GM21786 (cell line): ENCODE results near the gene FOXF1.

Source experiments
- ATAC-seq: cut with Tn5 transposase; IDR thresholded peaks from one replicate; pipeline ENCODE4 v1.9.1; 2021; ENCODE audit not compliant: unreplicated experiment

Gene FOXF1

GRCh38 chr16:86515777-86516622, 5.7 kb downstream of the FOXF1 start:
- ATAC-seq: no peak

- ATAC-seq: no peak
Observed at GRCh38 chr16:86516623-86517003, 6.3 kb downstream of the FOXF1 start.

GRCh38 chr16:86517033-86517432, 6.7 kb downstream of the FOXF1 start:
- ATAC-seq: no peak

- ATAC-seq: no peak
Observed at GRCh38 chr16:86517652-86518258, 7.4 kb downstream of the FOXF1 start.

GRCh38 chr16:86519007-86519648, 8.8 kb downstream of the FOXF1 start:
- ATAC-seq: no peak

GRCh38 chr16:86519649-86520316, 9.5 kb downstream of the FOXF1 start:
- no peak for ATAC-seq

GRCh38 chr16:86520317-86521210, 10.2 kb downstream of the FOXF1 start:
- ATAC-seq: no peak

- ATAC-seq: no peak
Observed at GRCh38 chr16:86521236-86522197, 11.2 kb downstream of the FOXF1 start.

- no peak for ATAC-seq
Observed at GRCh38 chr16:86522634-86523033, 12.3 kb downstream of the FOXF1 start.

- no peak for ATAC-seq
Observed at GRCh38 chr16:86523166-86523740, 12.9 kb downstream of the FOXF1 start.

GRCh38 chr16:86524029-86524428, 13.7 kb downstream of the FOXF1 start:
- no peak for ATAC-seq

- no peak for ATAC-seq
Observed at GRCh38 chr16:86525696-86526095, 15.4 kb downstream of the FOXF1 start.

GRCh38 chr16:86527366-86527765, 17.0 kb downstream of the FOXF1 start:
- ATAC-seq: no peak

- no peak for ATAC-seq
Observed at GRCh38 chr16:86528061-86528929, 18.0 kb downstream of the FOXF1 start.

- ATAC-seq: no peak
Observed at GRCh38 chr16:86529160-86529559, 18.8 kb downstream of the FOXF1 start.

GRCh38 chr16:86530251-86531190, 20.2 kb downstream of the FOXF1 start:
- ATAC-seq: no peak

- ATAC-seq: no peak
Observed at GRCh38 chr16:86531191-86531545, 20.8 kb downstream of the FOXF1 start.
